ENCODE measurements around the gene ZFAND2A.

The ZFAND2A gene

DNA sequence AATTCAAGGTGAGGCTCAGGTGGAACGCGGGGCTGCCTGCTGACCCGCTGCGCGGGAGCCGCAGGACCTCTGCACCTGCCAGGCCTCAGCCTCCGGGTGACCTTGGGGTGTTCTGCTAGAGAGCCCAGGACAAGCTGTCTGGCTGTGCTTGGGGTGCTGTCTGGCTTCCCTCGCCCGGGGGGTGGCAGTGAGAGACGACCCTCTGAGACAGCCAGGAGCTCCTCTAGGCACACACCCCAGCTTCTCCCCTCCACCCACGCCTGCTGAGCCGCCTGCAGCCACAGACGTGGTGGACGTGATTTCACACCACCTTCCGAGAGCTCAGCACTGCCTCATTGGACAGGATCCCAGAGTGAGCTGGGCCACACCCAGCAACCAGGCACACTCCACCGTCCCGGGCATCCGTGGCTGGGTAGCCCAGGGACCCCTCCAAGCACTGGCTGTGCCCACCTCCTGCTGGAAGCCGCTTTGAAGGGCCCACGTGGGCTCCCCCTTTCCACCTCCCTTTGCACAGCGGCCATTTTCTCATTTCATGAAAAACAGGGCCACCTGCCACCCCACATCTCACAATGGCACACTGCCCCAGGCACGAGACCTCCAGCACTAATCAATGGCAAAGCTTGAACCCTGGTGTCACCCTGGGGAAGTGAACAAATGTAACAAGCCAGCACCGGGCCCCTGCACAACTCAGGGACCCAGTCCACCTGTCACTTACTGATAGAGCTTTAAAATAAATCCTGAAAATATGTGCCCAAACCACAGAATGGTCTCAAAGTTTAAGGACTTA lies 35.0 kb downstream of the ZFAND2A start:
- DNase-seq (ENCODE audit: extremely low spot score) = no peak
- ChIA-PET POLR2A (interaction anchor here (1.0 to 1.3 kb wide), 2 partner anchors 35 to 149 kb away, joined by 3 read pairs; partner anchors contain the start of genes COX19 and ZFAND2A), CTCF (interaction anchor here (0.7 to 1.4 kb wide), 3 partner anchors 32 to 132 kb away, joined by 3 to 5 read pairs (median 3); no protein-coding TSS in a partner anchor)
- TF ChIP-seq BHLHE40 (IDR thresholded peaks at IDR 0.05; ENCODE audit: borderline replicate concordance) (no peak), L3MBTL2 (conservative IDR thresholded peaks at IDR 0.05) (no peak), SUZ12 (IDR thresholded peaks at IDR 0.05) (no peak), CTBP1 (IDR thresholded peaks at IDR 0.05; ENCODE audit: borderline replicate concordance) (no peak)

DNA sequence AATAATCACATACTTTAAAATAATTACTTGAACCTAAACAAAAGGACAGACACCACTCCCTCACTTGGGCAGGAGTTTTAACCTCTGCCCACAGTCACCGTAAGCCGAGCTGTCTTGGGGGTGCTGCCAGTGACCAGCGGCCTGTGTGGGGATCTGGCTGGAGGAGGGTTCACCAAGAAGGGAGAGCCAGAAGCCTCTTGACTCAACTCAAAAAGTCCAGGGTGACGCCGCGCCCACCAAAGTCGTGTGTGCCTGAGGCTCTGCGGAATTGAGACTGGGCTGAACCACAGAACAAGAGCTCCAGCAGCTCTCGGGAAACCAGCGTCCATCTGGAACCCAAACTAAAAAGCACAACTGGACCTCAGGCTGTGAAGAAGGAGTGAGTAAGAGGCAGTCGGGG lies 35.8 kb downstream of the ZFAND2A start:
- TF ChIP-seq FOXA1 (IDR thresholded peaks at IDR 0.05) = no peak
- no peak for TF ChIP-seq PKNOX1 (IDR thresholded peaks at IDR 0.05)
- no peak for TF ChIP-seq CTBP1 (IDR thresholded peaks at IDR 0.05; ENCODE audit: borderline replicate concordance)
- no peak for TF ChIP-seq ZNF384 (IDR thresholded peaks at IDR 0.05)
- no peak for TF ChIP-seq FOXK2 (IDR thresholded peaks at IDR 0.05)
- no peak for TF ChIP-seq TARDBP (IDR thresholded peaks at IDR 0.05)
- TF ChIP-seq LEF1 (IDR thresholded peaks at IDR 0.05; ENCODE audit: borderline replicate concordance) = no peak
- no peak for TF ChIP-seq ARNT (IDR thresholded peaks at IDR 0.05)
- TF ChIP-seq HDGF (IDR thresholded peaks at IDR 0.05; ENCODE audit: borderline replicate concordance) = no peak
- TF ChIP-seq SP1 (IDR thresholded peaks at IDR 0.05) = no peak
- no peak for TF ChIP-seq ELF4 (IDR thresholded peaks at IDR 0.05)
- no peak for TF ChIP-seq NFRKB (IDR thresholded peaks at IDR 0.05)
- no peak for TF ChIP-seq SUZ12 (IDR thresholded peaks at IDR 0.05)
- no peak for TF ChIP-seq BHLHE40 (IDR thresholded peaks at IDR 0.05; ENCODE audit: borderline replicate concordance)
- no peak for TF ChIP-seq FOXM1 (IDR thresholded peaks at IDR 0.05; ENCODE audit: borderline replicate concordance)
- TF ChIP-seq L3MBTL2 (conservative IDR thresholded peaks at IDR 0.05) = no peak
- POLR2A ChIA-PET = interaction anchor here (0.9 to 1.3 kb wide), 2 partner anchors 15 to 149 kb away, joined by 3 read pairs; partner anchors contain the start of gene COX19
- no peak for DNase-seq (ENCODE audit: extremely low spot score)
- CTCF ChIA-PET = interaction anchor here (1.0 to 1.4 kb wide), 5 partner anchors 8 to 131 kb away, joined by 3 to 7 read pairs (median 5); a partner anchor contains a TSS

GRCh38 chr7:1123715-1124114 lies 36.3 kb downstream of the ZFAND2A start:
- DNase-seq (ENCODE audit: extremely low spot score) = peak; percentile 64
- TF ChIP-seq CTBP1 (IDR thresholded peaks at IDR 0.05; ENCODE audit: borderline replicate concordance) = no peak
- no peak for TF ChIP-seq SUZ12 (IDR thresholded peaks at IDR 0.05)
- no peak for TF ChIP-seq ARNT (IDR thresholded peaks at IDR 0.05)
- TF ChIP-seq NFRKB (IDR thresholded peaks at IDR 0.05) = no peak
- TF ChIP-seq BHLHE40 (IDR thresholded peaks at IDR 0.05; ENCODE audit: borderline replicate concordance) = no peak
- no peak for TF ChIP-seq HDGF (IDR thresholded peaks at IDR 0.05; ENCODE audit: borderline replicate concordance)
- no peak for TF ChIP-seq SP1 (IDR thresholded peaks at IDR 0.05)
- no peak for TF ChIP-seq PKNOX1 (IDR thresholded peaks at IDR 0.05)
- no peak for TF ChIP-seq FOXK2 (IDR thresholded peaks at IDR 0.05)
- no peak for TF ChIP-seq FOXM1 (IDR thresholded peaks at IDR 0.05; ENCODE audit: borderline replicate concordance)
- TF ChIP-seq ZNF384 (IDR thresholded peaks at IDR 0.05) = no peak
- no peak for TF ChIP-seq L3MBTL2 (conservative IDR thresholded peaks at IDR 0.05)
- TF ChIP-seq TARDBP (IDR thresholded peaks at IDR 0.05) = no peak
- no peak for TF ChIP-seq ELF4 (IDR thresholded peaks at IDR 0.05)
- no peak for TF ChIP-seq LEF1 (IDR thresholded peaks at IDR 0.05; ENCODE audit: borderline replicate concordance)
- no peak for TF ChIP-seq FOXA1 (IDR thresholded peaks at IDR 0.05)
- POLR2A ChIA-PET = interaction anchor here (0.9 to 1.3 kb wide), 2 partner anchors 16 to 148 kb away, joined by 3 read pairs; partner anchors contain the start of gene COX19
- CTCF ChIA-PET = interaction anchor here (0.6 to 1.4 kb wide), 7 partner anchors 8 to 130 kb away, joined by 3 to 7 read pairs (median 4); a partner anchor contains a TSS

- ChIA-PET POLR2A (interaction anchor here (0.9 kb wide), 1 partner anchor 16 kb away, joined by 3 read pairs; no protein-coding TSS in a partner anchor), CTCF (interaction anchor here (0.6 to 1.3 kb wide), 7 partner anchors 9 to 128 kb away, joined by 3 to 7 read pairs (median 4); a partner anchor contains a TSS)
- TF ChIP-seq TARDBP (IDR thresholded peaks at IDR 0.05) (no peak), FOXA1 (IDR thresholded peaks at IDR 0.05) (no peak), FOXK2 (IDR thresholded peaks at IDR 0.05) (no peak), L3MBTL2 (conservative IDR thresholded peaks at IDR 0.05) (no peak)
- DNase-seq (ENCODE audit: extremely low spot score) = no peak
Measured at GRCh38 chr7:1122832-1123501, 37.0 kb downstream of the ZFAND2A start.

- no peak for DNase-seq (ENCODE audit: extremely low spot score)
- TF ChIP-seq LEF1 (IDR thresholded peaks at IDR 0.05; ENCODE audit: borderline replicate concordance) (no peak), SP1 (IDR thresholded peaks at IDR 0.05) (no peak), BHLHE40 (IDR thresholded peaks at IDR 0.05; ENCODE audit: borderline replicate concordance) (no peak), PKNOX1 (IDR thresholded peaks at IDR 0.05) (no peak), TARDBP (IDR thresholded peaks at IDR 0.05) (no peak), ELF4 (IDR thresholded peaks at IDR 0.05) (no peak), ZNF384 (IDR thresholded peaks at IDR 0.05) (no peak), HDGF (IDR thresholded peaks at IDR 0.05; ENCODE audit: borderline replicate concordance) (no peak), FOXM1 (IDR thresholded peaks at IDR 0.05; ENCODE audit: borderline replicate concordance) (no peak), CTBP1 (IDR thresholded peaks at IDR 0.05; ENCODE audit: borderline replicate concordance) (no peak), FOXK2 (IDR thresholded peaks at IDR 0.05) (no peak), L3MBTL2 (conservative IDR thresholded peaks at IDR 0.05) (no peak), SUZ12 (IDR thresholded peaks at IDR 0.05) (no peak), ARNT (IDR thresholded peaks at IDR 0.05) (no peak), FOXA1 (IDR thresholded peaks at IDR 0.05) (no peak), NFRKB (IDR thresholded peaks at IDR 0.05) (no peak)
- ChIA-PET POLR2A (no interaction called here), CTCF (interaction anchor here (0.8 kb wide), 1 partner anchor 31 kb away, joined by 5 read pairs; no protein-coding TSS in a partner anchor)
Measured at GRCh38 chr7:1121886-1122831, 37.8 kb downstream of the ZFAND2A start.

All from HEK293T (cell line).